Retinal pigment epithelial cell (primary cell): ENCODE results near the gene BRCC3.
A peak's percentile ranks its signal among the peaks of the same experiment; 100 is the strongest.
"Not testable (repeated sequence)": the region's sequence is repeated elsewhere in the genome, so short reads cannot be mapped to it uniquely, and the experiment has no call there.

ENCODE experiments used
- DNase-seq: peaks from one replicate; pipeline ENCODE4 v3.0.0-alpha.2; 2010; ENCODE audit warnings: low read depth
- H3K4me3 ChIP-seq: 2 replicates; pipeline ENCODE4 v1.5.1; 2011; ENCODE audit warnings: mild to moderate bottlenecking, low read length, control low read depth, moderate library complexity
- CTCF ChIP-seq: conservative IDR thresholded peaks from 2 replicates; pipeline ENCODE4 v1.5.1; 2011; ENCODE audit warnings: low read depth, low read length, control low read depth, inconsistent platforms

Gene BRCC3

GRCh38 chrX:155143959-155144548 is 72.7 kb downstream of the BRCC3 start:
- H3K4me3 ChIP-seq, result no peak overlapping the region
- no peak for TF ChIP-seq CTCF
- DNase-seq, result no peak

- H3K4me3 ChIP-seq, result no peak overlapping the region
- no peak for TF ChIP-seq CTCF
- DNase-seq, result no peak
Observed at GRCh38 chrX:155144926-155145325, 73.6 kb downstream of the BRCC3 start.

- H3K4me3 ChIP-seq, DNase-seq: not testable (repeated sequence)
Observed at GRCh38 chrX:155147612-155148011, 76.3 kb downstream of the BRCC3 start.

- DNase-seq, H3K4me3 ChIP-seq: not testable (repeated sequence)
Observed at GRCh38 chrX:155148166-155148565, 76.9 kb downstream of the BRCC3 start.

- no peak for DNase-seq
- TF ChIP-seq CTCF, result peak; percentile 57
- no peak overlapping the region for H3K4me3 ChIP-seq
Observed at GRCh38 chrX:155148724-155149537, 77.6 kb downstream of the BRCC3 start.

- DNase-seq, result no peak
- no peak overlapping the region for H3K4me3 ChIP-seq
- TF ChIP-seq CTCF, result no peak
Observed at GRCh38 chrX:155169881-155170280, 98.6 kb downstream of the BRCC3 start.
